GM19438 (cell line): ENCODE results near the gene CYB561D2.

Experiments
- ATAC-seq: cut with Tn5 transposase; IDR thresholded peaks from one replicate; pipeline ENCODE4 v1.9.1; 2021; ENCODE audit warnings: low read depth; ENCODE audit not compliant: unreplicated experiment

Gene CYB561D2

DNA sequence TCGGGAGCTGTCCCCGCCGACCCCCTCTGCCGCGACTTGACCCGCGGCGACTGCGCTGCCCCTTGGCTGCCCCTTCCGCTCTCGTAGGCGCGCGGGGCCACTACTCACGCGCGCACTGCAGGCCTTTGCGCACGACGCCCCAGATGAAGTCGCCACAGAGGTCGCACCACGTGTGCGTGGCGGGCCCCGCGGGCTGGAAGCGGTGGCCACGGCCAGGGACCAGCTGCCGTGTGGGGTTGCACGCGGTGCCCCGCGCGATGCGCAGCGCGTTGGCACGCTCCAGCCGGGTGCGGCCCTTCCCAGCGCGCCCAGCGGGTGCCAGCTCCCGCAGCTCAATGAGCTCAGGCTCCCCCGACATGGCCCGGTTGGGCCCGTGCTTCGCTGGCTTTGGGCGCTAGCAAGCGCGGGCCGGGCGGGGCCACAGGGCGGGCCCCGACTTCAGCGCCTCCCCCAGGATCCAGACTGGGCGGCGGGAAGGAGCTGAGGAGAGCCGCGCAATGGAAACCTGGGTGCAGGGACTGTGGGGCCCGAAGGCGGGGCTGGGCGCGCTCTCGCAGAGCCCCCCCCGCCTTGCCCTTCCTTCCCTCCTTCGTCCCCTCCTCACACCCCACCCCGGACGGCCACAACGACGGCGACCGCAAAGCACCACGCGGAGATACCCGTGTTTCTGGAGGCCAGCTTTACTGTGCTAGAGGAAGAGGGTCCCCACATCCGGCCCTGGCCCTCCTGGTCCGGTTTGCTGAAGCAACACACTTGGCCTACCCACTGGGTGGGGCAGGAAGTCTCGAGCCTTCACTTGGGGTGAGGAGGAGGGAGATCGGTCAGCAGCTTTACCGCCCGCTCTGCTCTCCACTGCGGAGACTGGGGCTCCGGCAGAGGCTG is 10.0 kb upstream of the CYB561D2 start, which contains the start of gene RASSF1:
Gene RASSF1, minus strand, starts transcription at position 389 of the 882 bp plus-strand sequence. Its CDS starts 31 bp downstream, at position 358.
- peak; percentile 25 for ATAC-seq

DNA sequence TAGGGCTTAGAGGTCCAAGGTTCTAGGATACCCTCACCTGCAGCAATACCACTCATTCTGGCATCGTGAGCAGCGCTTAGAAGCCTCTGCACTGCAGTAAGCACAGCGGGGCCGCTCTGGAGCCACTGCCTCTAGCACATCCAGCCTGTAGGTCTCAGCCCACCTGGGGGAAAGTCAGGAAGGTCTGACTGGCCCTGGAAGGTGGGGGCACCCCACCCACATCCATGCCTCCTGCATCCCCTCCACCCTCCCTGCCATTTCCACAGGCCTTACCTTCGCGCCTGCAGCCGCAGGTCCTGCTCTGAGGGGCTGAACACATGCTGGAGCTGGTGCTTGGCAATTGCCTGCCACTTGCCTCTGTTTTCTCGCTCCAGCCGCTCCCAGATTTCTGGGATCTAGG is 9.1 kb upstream of the CYB561D2 start:
- ATAC-seq, result no peak

DNA sequence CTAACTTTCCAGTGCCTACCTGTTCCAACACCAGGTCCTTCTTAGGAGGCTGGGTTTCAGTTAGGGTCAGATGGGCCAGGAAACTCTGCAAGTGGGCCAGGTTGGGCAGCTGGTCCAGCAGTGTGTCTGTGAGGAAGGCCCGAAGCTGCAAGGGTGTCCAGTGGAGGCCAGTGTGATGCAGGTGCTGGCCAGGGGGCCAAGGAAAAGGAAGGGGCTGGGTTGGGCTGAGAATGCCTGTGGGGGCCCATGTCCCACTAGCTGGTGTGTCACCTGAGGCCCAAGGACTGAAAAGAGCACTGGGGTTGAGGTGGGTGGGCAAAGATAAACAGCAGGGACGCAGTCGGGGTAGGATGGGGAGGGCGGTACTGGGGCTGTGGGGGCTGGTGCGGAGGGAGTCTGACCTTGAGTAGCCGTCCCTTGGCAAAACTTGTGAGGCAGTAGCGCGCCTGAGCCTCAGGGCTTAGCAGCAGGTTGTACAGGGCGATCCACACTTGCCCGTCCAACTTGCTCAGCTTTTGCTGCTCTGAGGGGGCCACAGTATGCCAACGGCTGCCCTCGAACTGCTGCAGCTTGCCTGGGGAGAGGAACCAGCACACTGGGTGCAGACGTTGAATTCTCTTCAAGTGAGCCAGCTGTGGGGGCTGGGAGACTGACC is 8.5 kb upstream of the CYB561D2 start:
- ATAC-seq, result no peak

DNA sequence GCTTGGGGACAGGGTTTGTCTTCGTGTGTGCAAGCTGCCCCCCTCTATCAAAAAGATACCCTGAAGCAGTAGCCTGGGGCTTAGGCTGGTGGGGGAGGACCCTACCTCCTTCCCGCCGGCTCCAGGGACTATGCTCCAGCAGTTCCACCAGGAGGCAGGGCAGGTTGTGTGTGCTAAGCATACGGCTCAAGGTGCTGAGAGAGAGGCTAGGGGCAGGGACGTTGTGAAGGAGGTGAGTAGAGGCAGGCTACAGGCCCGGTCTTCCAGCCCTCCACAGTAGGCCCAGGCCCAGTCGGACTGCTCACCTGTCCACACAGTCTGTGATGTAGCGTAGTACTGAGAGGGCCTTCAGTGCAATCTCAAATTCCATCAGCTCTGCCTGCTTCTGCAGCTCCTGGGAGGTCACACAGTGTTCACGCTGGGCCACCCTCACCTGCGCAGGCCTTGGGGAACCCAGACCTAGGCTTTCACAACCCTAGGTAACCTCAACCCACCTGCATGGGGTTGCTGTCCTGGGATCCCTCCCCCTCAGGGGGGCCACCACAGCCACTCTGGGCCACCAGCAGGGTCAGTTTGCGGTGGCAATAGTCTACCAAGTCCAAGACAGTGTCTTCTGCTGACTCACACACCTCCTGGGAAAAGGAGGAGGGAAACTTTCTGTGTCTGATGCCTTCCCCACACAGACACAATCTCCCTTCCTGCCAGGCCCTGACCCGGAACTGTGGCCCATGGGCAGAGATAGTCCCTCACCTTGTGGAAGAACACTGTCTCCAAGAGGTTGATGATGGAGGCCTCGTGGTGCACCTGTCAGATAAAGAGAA is 7.6 kb upstream of the CYB561D2 start:
- no peak for ATAC-seq

DNA sequence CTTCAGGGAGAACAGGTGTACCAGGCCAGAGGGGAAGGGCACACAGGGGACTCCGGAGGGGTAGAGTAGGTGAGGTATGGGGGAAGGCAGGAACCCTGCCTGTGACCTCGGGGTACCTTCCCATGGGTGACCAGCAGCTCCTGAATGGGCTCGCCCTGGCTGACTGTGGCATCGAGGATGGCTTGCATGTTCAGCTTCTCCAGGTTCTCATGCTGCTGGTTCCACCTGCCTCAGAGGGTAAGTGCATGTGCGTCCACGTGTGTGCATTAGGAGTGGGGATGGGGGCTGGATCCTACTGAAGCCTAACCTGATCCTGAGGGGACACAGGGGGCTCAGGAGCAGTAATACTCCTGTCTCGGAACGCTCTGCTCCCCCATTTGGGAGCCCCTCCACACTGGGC is 5.7 kb upstream of the CYB561D2 start:
- ATAC-seq, result no peak

DNA sequence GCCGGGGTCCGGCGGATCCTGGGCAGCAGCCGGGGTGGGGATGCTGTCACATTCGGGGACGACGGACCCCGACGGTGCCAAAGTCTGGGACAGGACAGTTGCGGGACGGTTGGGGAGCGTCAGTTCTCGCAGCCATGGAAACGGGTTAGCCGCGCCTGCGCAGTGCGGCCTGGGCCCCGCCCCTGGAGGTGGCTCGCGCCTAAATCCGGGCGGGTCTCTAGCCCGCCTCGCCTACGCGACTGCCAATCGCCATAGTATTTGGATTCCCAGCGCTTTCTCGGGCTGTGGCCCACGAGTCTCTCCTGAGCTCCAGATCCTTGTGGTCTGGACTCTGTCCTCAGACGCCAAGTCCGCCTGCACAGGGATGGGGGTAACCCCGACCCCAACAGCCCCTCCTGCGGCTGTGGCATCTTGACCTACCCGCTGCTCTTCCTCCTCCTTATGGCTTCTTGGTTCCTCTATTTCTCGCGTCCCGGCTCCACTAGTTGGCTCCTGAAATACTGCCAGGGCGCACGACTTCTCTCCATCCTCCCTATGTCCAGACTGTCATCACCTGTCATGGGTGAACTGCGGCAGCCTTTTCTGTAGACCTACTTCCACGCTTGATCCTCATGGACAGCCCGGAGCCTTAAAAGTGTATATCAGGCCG is 5.0 kb upstream of the CYB561D2 start, which contains the start of gene ZMYND10:
Gene ZMYND10, minus strand, starts transcription at position 147 of the 649 bp plus-strand sequence. CDS start 153 bp downstream, outside the sequence.
- no peak for ATAC-seq

DNA sequence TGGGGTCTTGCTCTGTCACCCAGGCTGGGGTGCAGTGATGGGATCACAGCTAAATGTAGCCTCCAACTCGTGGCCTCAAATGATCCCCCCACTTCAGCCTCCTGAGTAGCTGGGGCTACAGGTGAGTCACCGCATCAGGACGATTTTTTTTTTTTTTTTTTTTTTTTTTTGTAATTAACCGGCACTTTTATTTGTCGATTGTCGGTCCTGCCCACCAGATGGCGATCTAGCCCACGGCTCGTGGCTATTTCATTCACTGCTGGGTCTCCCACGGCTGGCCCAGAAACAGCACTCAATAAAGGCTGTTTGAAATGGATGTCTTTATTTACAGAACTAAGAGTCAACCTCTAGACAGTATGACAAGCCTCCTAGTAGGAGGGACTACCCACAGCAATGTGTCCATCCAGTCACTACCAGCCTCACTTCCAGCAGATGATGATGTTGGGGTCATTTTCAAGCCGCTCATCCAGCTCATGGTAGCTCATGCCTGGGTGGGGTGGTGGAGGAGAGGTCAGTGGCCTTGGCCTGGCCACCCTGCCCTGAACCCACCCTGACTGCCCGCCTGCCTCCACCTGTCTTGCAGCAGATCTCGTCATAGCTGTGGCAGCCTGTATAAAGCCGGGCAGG is 3.4 kb upstream of the CYB561D2 start:
- no peak for ATAC-seq

DNA sequence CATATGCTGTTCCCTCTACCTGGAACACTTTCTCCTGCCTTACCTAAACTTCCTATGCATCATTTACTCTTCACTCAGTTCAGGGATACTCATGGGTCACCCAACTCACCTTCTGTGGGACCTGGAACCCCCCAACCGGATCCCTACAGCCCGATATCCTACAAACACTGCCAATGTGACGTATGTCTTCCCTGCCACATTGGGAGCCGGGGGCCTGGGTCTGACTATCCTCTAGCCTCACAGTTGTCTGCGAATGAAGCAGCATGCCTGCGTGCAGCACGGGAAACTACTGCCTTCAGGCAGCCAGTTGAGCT is 492 bp upstream of the CYB561D2 start:
- peak; percentile 6 for ATAC-seq

DNA sequence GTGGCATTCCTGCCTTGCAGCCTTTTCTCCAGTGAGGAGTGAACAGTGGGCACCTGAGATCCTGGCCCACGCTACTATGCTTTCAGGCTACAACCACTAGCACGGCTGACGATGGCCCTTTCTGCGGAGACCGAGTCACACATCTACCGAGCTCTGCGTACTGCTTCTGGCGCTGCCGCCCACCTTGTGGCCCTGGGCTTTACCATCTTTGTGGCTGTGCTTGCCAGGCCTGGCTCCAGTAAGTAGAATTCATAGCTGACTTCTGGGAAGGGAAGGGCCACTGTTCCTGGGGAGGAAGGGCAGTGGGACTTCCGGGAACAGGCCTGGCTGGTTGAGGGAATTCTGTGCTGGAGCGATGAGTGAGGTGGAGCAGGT is 648 bp downstream of the CYB561D2 start:
- ATAC-seq, result no peak

DNA sequence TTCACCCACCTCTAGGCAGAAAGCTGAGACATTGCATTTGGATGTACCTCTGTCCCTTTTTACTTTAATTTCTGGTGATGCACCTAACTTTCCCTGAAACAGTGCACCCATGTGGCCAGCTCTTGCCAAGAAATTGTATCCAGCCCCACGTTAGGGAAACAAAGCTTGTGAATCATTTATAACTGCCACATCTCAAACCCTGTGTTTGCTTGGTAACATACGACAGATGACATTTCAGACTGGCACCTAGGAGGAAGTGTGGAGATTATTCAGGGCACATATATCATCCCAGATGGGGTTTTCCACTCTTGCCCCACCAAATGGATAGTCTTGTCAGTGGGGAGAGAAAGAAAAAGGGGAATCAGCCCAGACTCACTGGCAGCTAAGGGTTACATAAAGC is 2.1 kb downstream of the CYB561D2 start:
- no peak for ATAC-seq

DNA sequence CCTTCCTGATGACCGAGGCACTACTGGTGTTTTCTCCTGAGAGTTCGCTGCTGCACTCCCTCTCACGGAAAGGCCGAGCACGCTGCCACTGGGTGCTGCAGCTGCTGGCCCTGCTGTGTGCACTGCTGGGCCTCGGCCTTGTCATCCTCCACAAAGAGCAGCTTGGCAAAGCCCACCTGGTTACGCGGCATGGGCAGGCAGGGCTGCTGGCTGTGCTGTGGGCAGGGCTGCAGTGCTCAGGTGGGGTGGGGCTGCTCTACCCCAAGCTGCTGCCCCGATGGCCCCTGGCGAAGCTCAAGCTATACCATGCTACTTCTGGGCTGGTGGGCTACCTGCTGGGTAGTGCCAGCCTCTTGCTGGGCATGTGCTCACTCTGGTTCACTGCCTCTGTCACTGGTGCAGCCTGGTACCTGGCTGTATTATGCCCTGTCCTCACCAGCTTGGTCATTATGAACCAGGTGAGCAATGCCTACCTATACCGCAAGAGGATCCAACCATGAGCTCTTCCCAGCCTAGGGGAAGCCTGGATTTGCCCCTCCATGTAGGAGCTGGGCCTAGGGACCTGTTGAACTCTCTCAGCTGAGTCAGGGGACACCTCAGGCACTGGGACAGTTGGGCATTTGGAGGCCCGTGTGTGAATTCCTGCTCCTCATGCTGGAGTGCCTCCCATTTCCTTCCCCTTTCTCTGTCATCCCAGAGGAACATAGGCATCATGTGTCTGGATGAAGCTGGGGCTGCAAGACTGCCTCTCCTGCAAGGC is 2.8 kb downstream of the CYB561D2 start:
- no peak for ATAC-seq

DNA sequence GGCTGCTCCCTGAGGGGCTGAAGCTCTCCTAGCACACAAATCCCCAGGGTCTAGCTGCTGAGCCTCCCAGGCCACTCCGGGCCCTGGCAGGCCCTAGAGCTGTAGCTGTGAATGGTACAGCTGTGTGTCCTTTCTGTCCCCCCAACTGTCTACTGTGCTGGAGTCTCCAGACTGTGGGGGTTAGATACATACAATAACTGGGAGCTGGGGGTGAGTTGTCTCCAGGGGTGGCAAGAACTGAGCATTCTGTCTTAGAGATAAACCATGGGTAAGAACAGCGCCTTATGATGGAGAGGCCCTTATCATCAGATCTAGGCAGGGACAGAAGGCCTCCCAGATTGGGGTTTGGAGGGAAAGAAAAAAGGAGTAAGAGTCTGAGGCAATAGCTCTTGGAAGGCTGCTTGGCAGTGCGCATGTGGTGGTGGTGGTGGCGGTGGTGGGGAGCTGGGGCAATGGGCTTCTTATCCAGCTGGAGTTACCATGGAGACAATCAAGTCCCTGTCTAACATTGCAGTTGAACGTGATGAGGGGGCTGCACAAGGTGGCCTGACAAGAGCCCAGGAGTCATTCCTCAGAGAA is 3.6 kb downstream of the CYB561D2 start:
- ATAC-seq, result no peak

DNA sequence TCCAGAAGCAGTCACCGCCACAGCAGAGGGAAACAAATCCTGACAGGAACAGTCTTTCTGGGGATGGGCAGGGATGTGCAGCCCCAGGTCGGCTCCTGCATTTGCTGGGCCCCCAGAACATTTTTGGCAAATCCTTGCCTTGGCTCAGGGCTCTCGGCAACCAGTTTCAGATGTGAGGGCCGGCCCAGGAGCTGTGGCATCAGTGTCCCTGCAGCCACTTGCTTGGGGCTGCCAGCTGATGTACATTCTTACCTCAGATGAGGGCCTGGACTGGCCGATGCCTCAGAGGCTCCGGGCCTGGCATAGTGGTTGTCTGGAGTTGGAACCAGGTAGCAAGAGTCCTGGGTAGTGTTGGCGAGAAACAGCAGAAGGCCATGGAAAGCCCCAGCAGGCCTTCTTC is 4.2 kb downstream of the CYB561D2 start:
- ATAC-seq, result no peak

DNA sequence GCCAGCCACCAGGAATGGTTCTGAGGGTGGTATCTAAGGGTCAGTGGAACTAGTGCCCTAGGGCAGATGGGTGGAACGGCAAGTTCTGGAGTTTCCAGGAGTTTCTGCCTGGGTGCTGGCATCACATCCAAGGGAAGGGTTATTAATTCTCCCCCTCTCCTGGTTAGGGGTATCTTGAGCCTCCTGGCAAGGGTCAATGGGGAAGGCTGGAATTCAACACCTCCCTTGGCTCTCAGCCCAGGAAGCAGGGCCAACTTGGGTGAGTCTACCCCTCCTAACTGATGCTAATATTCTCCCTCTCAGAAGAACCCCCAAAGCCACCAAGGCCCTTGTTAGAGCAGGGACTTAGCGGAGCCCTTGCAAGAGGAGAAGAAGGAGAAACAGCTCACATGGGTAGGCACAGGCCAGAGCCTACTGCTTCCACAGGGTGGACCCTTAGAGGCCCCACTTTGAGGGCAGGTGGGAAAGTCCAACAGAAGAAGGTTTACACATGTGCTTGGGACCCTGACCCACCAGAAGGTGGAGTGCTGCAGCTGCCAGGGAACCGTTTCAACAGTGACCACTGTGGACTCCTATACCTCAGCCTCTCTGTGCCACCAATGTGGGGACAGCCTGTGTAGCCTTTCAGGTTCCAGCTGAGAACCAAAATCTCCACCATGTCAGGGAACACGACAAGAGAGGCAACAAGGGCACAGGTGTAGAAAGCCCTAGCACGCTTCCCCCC is 5.3 kb downstream of the CYB561D2 start:
- no peak for ATAC-seq

DNA sequence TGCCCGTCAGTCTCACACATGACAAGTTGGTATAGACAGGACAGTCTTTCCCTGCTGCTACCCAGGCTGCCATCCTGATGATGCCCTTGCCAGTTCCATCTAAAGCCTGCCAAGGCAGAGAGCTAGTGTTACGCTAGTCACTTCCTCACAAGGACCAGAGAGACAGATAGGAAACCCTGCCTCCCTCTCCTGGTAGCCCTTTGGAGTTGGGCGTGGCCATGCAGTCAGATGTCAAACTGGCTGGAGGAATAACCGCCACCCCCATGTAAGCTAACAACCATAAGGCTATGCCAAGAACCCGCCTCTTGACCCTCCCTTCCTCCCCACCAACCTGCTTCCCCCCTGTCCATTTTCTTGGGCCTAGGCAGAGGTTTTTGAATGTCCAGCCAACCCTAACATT is 5.9 kb downstream of the CYB561D2 start:
- no peak for ATAC-seq

DNA sequence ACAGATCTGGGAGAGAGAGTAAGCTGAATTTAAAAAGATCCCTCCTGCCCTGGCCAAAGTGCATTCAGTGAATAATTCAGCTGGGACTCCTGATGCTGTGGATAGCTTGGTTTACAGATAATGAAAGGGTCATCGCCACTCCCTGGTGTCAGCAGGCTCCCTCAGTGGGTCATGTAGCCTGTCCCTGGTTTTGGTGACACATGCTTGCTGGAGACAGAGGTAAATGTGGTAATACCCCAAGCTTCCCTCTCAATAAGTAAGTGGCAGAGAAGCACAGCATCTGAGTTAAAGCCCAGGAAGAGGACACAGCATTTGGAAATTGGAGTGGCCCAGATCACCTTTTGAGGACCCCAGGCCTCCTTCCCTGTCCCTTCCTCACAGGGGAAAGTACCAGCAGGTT is 6.8 kb downstream of the CYB561D2 start:
- no peak for ATAC-seq

DNA sequence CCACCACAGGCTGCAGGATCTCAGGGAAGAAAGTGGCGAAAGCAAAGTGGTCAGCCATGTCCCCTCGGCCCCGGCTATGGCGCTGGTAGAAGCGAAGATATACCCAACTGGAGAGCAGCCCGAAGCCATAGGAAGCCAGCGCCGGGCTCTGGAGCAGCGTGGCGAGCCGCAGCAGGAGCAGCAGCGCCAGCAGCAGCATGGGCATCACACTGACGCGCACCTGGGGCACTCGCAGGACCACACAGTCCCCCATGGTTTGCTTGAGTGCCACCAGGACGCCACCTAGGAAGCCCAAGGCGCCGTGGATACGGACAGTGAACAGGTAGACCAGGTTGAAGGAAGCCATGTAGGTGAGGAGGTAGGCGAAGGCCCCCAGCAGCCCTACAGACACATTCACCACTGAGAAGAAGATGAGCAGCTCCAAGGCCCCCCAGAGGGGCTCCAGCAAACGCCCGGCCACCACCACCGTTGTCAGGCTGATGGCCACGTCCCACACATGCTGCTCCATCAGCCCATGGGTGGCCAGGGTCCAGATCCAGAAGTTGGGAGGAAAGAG is 7.8 kb downstream of the CYB561D2 start:
- no peak for ATAC-seq
